Measurements from ENCODE around the gene DRC7. TPM values are rescaled to one million over a fixed set of nuclear protein-coding genes. Genes with fewer than 3 reads are reported as not detected.

The DRC7 gene
- total RNA-seq, 1 experiment from 2014 or later = not detected

GRCh38 chr16:57676553-57677085 is 18.0 kb upstream of the DRC7 start:
- Histone ChIP-seq H3K4me3 (no peak overlapping the region), H3K9me3 (replicated peaks) (no peaks in the 10 kb centered on the region), H3K27me3 (replicated peaks) (no peaks in the 10 kb centered on the region; the same call in 1 of the 2 replicates), H3K4me1 (replicated peaks) (peaks cover 6% of the 10 kb centered on the region; the same call in 1 of the 2 replicates), H3K27ac (no peak overlapping the region), H3K36me3 (no peaks in the 10 kb centered on the region)
- DNase-seq (ENCODE audit: low read depth in 1 of 2, low spot score in 2 of 2) = no peak

GRCh38 chr16:57677622-57678369 is 16.8 kb upstream of the DRC7 start:
- no peaks in the 10 kb centered on the region for H3K9me3 ChIP-seq (replicated peaks)
- H3K4me1 ChIP-seq (replicated peaks) = 0 out of 2 replicates have a peak, but pooled peaks cover 2% of the 10 kb centered on the region
- H3K27me3 ChIP-seq (replicated peaks) = no peaks in the 10 kb centered on the region; the same call in 1 of the 2 replicates
- no peaks in the 10 kb centered on the region for H3K36me3 ChIP-seq
- no peak overlapping the region for H3K27ac ChIP-seq
- H3K4me3 ChIP-seq = no peak overlapping the region
- DNase-seq (ENCODE audit: low read depth in 1 of 2, low spot score in 2 of 2) = no peak

DNA sequence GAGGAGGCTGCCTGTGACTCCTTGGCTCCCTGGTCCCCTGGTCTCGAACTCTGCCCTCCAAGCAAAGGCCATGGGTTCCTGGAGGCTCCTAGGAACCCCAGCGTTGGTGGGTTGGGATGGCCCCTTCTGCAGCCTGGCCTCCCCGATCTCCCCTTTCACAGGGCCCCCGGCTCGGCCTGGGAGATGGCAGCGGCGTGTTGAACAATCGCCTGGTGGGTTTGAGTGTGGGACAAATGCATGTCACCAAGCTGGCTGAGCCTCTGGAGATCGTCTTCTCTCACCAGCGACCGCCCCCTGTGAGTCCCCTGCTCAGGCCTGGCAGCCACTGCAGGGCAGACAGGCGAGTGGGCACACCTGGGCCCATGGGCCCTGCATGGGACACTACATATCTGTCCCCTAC is 15.6 kb upstream of the DRC7 start:
- no peak for DNase-seq (ENCODE audit: low read depth in 1 of 2, low spot score in 2 of 2)
- Histone ChIP-seq H3K4me1 (replicated peaks) (0 out of 2 replicates have a peak, but pooled peaks cover 2% of the 10 kb centered on the region), H3K4me3 (no peak overlapping the region), H3K36me3 (no peaks in the 10 kb centered on the region), H3K9me3 (replicated peaks) (no peaks in the 10 kb centered on the region), H3K27me3 (replicated peaks) (no peaks in the 10 kb centered on the region), H3K27ac (no peak overlapping the region)

GRCh38 chr16:57679767-57680482 is 14.7 kb upstream of the DRC7 start:
- Histone ChIP-seq H3K4me1 (replicated peaks) (0 out of 2 replicates have a peak, but pooled peaks cover 2% of the 10 kb centered on the region), H3K9me3 (replicated peaks) (no peaks in the 10 kb centered on the region), H3K27me3 (replicated peaks) (no peaks in the 10 kb centered on the region), H3K36me3 (no peaks in the 10 kb centered on the region), H3K4me3 (no peak overlapping the region), H3K27ac (no peak overlapping the region)
- DNase-seq (ENCODE audit: low read depth in 1 of 2, low spot score in 2 of 2) = no peak

- Histone ChIP-seq H3K4me3 (no peak overlapping the region), H3K36me3 (no peaks in the 10 kb centered on the region), H3K27ac (no peak overlapping the region), H3K9me3 (replicated peaks) (no peaks in the 10 kb centered on the region), H3K4me1 (replicated peaks) (0 out of 2 replicates have a peak, but pooled peaks cover 2% of the 10 kb centered on the region), H3K27me3 (replicated peaks) (no peaks in the 10 kb centered on the region)
- no peak for DNase-seq (ENCODE audit: low read depth in 1 of 2, low spot score in 2 of 2)
These were observed 13.7 kb upstream of the DRC7 start for GRCh38 chr16:57680842-57681375.

- H3K36me3 ChIP-seq = no peaks in the 10 kb centered on the region
- DNase-seq (ENCODE audit: low read depth in 1 of 2, low spot score in 2 of 2) = peak in 1 of 2 experiments; percentile 41
- H3K9me3 ChIP-seq (replicated peaks) = no peaks in the 10 kb centered on the region
- 0 out of 2 replicates have a peak, but pooled peaks cover 2% of the 10 kb centered on the region for H3K4me1 ChIP-seq (replicated peaks)
- no peak overlapping the region for H3K27ac ChIP-seq
- no peaks in the 10 kb centered on the region for H3K27me3 ChIP-seq (replicated peaks)
- H3K4me3 ChIP-seq = no peak overlapping the region
These were observed 12.5 kb upstream of the DRC7 start for GRCh38 chr16:57681950-57682728.

- DNase-seq (ENCODE audit: low read depth in 1 of 2, low spot score in 2 of 2) = no peak
- 0 out of 2 replicates have a peak, but pooled peaks cover 2% of the 10 kb centered on the region for H3K27me3 ChIP-seq (replicated peaks)
- H3K4me3 ChIP-seq = no peak overlapping the region
- H3K27ac ChIP-seq = no peak overlapping the region
- H3K9me3 ChIP-seq (replicated peaks) = no peaks in the 10 kb centered on the region
- H3K36me3 ChIP-seq = no peaks in the 10 kb centered on the region
- H3K4me1 ChIP-seq (replicated peaks) = no peaks in the 10 kb centered on the region
These were observed 11.6 kb upstream of the DRC7 start for GRCh38 chr16:57682809-57683635.

DNA sequence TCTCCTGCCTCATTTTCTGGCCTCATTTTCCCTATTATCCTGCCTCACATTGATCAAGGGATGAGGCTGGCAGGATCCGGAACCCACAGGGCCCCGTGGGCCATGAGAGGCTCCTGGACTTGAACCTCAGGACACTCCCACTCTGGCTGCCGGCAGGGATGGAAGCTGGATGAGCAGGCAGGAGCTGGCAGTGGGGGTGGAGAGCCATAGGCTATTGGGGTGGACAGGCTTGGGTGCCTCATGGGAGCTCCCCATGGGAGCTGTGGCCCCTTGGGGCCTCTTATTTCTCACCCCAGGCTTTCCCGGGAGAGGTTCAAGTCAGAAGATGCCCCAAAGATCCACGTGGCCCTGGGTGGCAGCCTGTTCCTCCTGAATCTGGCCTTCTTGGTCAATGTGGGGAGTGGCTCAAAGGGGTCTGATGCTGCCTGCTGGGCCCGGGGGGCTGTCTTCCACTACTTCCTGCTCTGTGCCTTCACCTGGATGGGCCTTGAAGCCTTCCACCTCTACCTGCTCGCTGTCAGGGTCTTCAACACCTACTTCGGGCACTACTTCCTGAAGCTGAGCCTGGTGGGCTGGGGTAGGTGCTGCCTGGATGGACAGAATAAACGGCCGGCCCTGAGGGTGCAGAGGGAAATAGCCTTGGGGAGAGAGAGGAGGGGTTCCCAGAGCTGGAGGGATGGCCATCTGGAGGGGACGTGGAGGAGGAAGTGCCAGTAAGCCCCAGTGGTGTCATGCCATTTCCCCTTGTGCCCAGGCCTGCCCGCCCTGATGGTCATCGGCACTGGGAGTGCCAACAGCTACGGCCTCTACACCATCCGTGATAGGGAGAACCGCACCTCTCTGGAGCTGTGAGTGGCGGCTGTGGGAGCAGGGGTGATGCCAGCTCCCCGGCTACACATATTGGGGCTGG is 10.7 kb upstream of the DRC7 start:
- Histone ChIP-seq H3K27me3 (replicated peaks) (0 out of 2 replicates have a peak, but pooled peaks cover 2% of the 10 kb centered on the region), H3K4me1 (replicated peaks) (no peaks in the 10 kb centered on the region), H3K9me3 (replicated peaks) (no peaks in the 10 kb centered on the region), H3K27ac (no peak overlapping the region), H3K36me3 (no peaks in the 10 kb centered on the region), H3K4me3 (no peak overlapping the region)
- DNase-seq (ENCODE audit: low read depth in 1 of 2, low spot score in 2 of 2) = no peak

DNA sequence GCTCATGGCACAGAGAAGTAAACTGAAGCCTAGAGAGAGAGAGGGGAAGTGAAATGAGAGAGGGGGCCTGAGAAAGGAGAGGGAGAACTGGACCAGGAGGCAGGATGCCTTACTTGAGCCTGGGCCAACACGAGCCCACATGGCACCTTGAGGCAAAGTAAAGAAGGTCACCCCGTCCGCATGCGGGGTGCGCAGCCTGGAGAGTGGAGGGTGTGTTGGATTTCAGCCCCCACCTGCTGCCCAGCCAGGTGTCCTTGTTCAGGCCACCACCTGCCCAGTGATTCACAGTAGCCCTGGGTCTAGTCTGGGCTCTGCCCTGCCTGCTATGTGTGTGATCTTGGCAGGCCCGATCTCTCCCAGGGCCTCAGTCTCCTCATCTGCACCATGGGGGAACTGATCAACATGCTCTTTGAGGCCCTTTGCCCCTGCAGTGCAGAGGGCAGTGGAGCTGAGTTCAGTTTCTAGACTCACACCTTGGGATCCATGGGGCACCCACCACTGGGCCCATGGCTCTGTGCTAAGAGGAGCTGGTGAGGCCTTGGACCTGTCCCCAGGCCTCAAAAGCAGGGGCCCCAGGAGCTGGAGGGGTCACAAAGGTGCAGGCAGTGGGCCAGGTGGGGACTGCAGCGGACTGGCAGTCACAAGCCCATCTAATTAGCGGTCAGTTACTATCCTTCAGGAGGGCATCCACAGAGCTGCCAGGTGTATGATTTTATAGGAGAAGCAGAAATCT is 9.8 kb upstream of the DRC7 start:
- no peaks in the 10 kb centered on the region for H3K4me1 ChIP-seq (replicated peaks)
- no peaks in the 10 kb centered on the region for H3K9me3 ChIP-seq (replicated peaks)
- H3K27ac ChIP-seq = no peak overlapping the region
- H3K4me3 ChIP-seq = no peak overlapping the region
- 0 out of 2 replicates have a peak, but pooled peaks cover 2% of the 10 kb centered on the region for H3K27me3 ChIP-seq (replicated peaks)
- DNase-seq (ENCODE audit: low read depth in 1 of 2, low spot score in 2 of 2) = no peak
- no peaks in the 10 kb centered on the region for H3K36me3 ChIP-seq

DNA sequence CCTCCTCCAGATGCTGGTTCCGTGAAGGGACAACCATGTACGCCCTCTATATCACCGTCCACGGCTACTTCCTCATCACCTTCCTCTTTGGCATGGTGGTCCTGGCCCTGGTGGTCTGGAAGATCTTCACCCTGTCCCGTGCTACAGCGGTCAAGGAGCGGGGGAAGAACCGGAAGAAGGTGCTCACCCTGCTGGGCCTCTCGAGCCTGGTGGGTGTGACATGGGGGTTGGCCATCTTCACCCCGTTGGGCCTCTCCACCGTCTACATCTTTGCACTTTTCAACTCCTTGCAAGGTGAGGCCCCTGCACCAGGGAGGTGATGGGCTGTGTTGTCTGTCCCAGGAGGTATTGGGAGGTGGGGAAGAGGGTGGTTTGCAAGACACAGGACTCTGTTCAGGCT is 9.0 kb upstream of the DRC7 start:
- Histone ChIP-seq H3K9me3 (replicated peaks) (no peaks in the 10 kb centered on the region), H3K36me3 (no peaks in the 10 kb centered on the region), H3K27ac (no peak overlapping the region), H3K4me1 (replicated peaks) (no peaks in the 10 kb centered on the region), H3K27me3 (replicated peaks) (0 out of 2 replicates have a peak, but pooled peaks cover 2% of the 10 kb centered on the region), H3K4me3 (no peak overlapping the region)
- DNase-seq (ENCODE audit: low read depth in 1 of 2, low spot score in 2 of 2) = no peak

GRCh38 chr16:57686577-57686976 is 8.0 kb upstream of the DRC7 start:
- DNase-seq (ENCODE audit: low read depth in 1 of 2, low spot score in 2 of 2) = no peak
- no peaks in the 10 kb centered on the region for H3K9me3 ChIP-seq (replicated peaks)
- H3K27ac ChIP-seq = no peak overlapping the region
- no peaks in the 10 kb centered on the region for H3K4me1 ChIP-seq (replicated peaks)
- H3K27me3 ChIP-seq (replicated peaks) = 0 out of 2 replicates have a peak, but pooled peaks cover 2% of the 10 kb centered on the region
- no peak overlapping the region for H3K4me3 ChIP-seq
- no peaks in the 10 kb centered on the region for H3K36me3 ChIP-seq

Measured in SJSA1 (cell line).